ENCODE data around the gene FOXK2.

GRCh38 chr17:82632451-82632850, 112.9 kb downstream of the FOXK2 start:
- TF ChIP-seq CTCF (IDR thresholded peaks at IDR 0.05) (no peak), POLR2A (IDR thresholded peaks at IDR 0.05) (no peak), EP300 (IDR thresholded peaks at IDR 0.05) (no peak)

Measured in upper lobe of left lung (tissue), 4 donors.